HepG2 (cell line): ENCODE results near the gene RUVBL2. TPM values are rescaled to one million over a fixed set of nuclear protein-coding genes. Genes with fewer than 3 reads are reported as not detected.

Experiments used
- ARNT2 ChIP-seq: sonication (generic); formaldehyde crosslinking; IDR thresholded peaks from 2 replicates; pipeline ENCODE4 v1.8.0; 2022; ENCODE audit warnings: mild to moderate bottlenecking, low read depth, missing genetic modification reagents, moderate library complexity
- BCL3 ChIP-seq: sonication (generic); formaldehyde crosslinking; IDR thresholded peaks from 2 replicates; pipeline ENCODE4 v1.5.1; 2020; ENCODE audit warnings: mild to moderate bottlenecking, missing genetic modification reagents, moderate library complexity
- BCLAF1 ChIP-seq: fragments of 450-650 bp; IDR thresholded peaks from 2 replicates; pipeline ENCODE4 v1.6.1; 2017; ENCODE audit warnings: mild to moderate bottlenecking
- BRD4 ChIP-seq: sonication (generic); formaldehyde crosslinking; IDR thresholded peaks from 2 replicates; pipeline ENCODE4 v1.4.0; 2020; ENCODE audit warnings: missing genetic modification reagents
- DPF2 ChIP-seq: sonication (generic); formaldehyde crosslinking; IDR thresholded peaks from 2 replicates; pipeline ENCODE4 v1.4.0; 2020; ENCODE audit warnings: mild to moderate bottlenecking, low read depth, missing genetic modification reagents, borderline replicate concordance
- ETV5 ChIP-seq: IDR thresholded peaks from 2 replicates; pipeline ENCODE4 v1.6.1; 2018; ENCODE audit warnings: missing biosample characterization, missing genetic modification reagents, inconsistent platforms, borderline replicate concordance
- FOXO4 ChIP-seq: sonication (generic); formaldehyde crosslinking; conservative IDR thresholded peaks from 2 replicates; pipeline ENCODE4 v1.8.1; 2023; ENCODE audit warnings: missing genetic modification reagents
- MED1 ChIP-seq: sonication (generic); formaldehyde crosslinking; IDR thresholded peaks from 2 replicates; pipeline ENCODE4 v1.4.0; 2020; ENCODE audit warnings: missing genetic modification reagents
- PITX1 ChIP-seq: sonication (generic); formaldehyde crosslinking; IDR thresholded peaks from 2 replicates; pipeline ENCODE4 v1.5.1; 2020; ENCODE audit warnings: mild to moderate bottlenecking, missing genetic modification reagents
- PTBP1 ChIP-seq: fragments of 200-400 bp; formaldehyde crosslinking; IDR thresholded peaks from 2 replicates; pipeline ENCODE4 v1.6.1; 2018; ENCODE audit warnings: low read length, low read depth; ENCODE audit not compliant: poor library complexity, severe bottlenecking
- REL ChIP-seq: sonication (generic); formaldehyde crosslinking; conservative IDR thresholded peaks from 2 replicates; pipeline ENCODE4 v1.8.0; 2022; ENCODE audit warnings: mild to moderate bottlenecking, missing genetic modification reagents, moderate library complexity
- RORA ChIP-seq: sonication (generic); formaldehyde crosslinking; IDR thresholded peaks from 2 replicates; pipeline ENCODE4 v1.5.0; 2020; ENCODE audit warnings: mild to moderate bottlenecking, missing genetic modification reagents, moderate library complexity
- SMARCE1 ChIP-seq: fragments of 450-650 bp; IDR thresholded peaks from 2 replicates; pipeline ENCODE4 v1.6.1; 2017; ENCODE audit warnings: borderline replicate concordance
- SRSF1 ChIP-seq: fragments of 200-400 bp; formaldehyde crosslinking; optimal IDR thresholded peaks from 2 replicates; pipeline ENCODE3; 2017; ENCODE audit warnings: mild to moderate bottlenecking, low read depth, low read length, moderate library complexity
- ZBTB7B ChIP-seq: sonication (generic); formaldehyde crosslinking; IDR thresholded peaks from 2 replicates; pipeline ENCODE4 v1.4.0; 2020; ENCODE audit warnings: missing genetic modification reagents
- ZNF18 ChIP-seq: sonication (generic); formaldehyde crosslinking; IDR thresholded peaks from 2 replicates; pipeline ENCODE4 v1.8.0; 2022; ENCODE audit warnings: mild to moderate bottlenecking, missing genetic modification reagents; ENCODE audit not compliant: insufficient replicate concordance
- ZNF431 ChIP-seq: sonication (generic); formaldehyde crosslinking; IDR thresholded peaks from 2 replicates; pipeline ENCODE4 v1.9.0; 2022; ENCODE audit warnings: missing genetic modification reagents, low read depth, mild to moderate bottlenecking, borderline replicate concordance
- ZNF441 ChIP-seq: sonication (generic); formaldehyde crosslinking; IDR thresholded peaks from 2 replicates; pipeline ENCODE4 v1.7.0; 2021; ENCODE audit warnings: missing genetic modification reagents, borderline replicate concordance
- ZNF781 ChIP-seq: sonication (generic); formaldehyde crosslinking; IDR thresholded peaks from 2 replicates; pipeline ENCODE4 v1.5.1; 2020; ENCODE audit warnings: borderline replicate concordance, mild to moderate bottlenecking, missing genetic modification reagents; ENCODE audit errors: not compliant biosample characterization
- ZNF782 ChIP-seq: sonication (generic); formaldehyde crosslinking; IDR thresholded peaks from 2 replicates; pipeline ENCODE4 v1.4.0; 2020; ENCODE audit warnings: missing genetic modification reagents, mild to moderate bottlenecking, borderline replicate concordance
- ZNF850 ChIP-seq: sonication (generic); formaldehyde crosslinking; conservative IDR thresholded peaks from 2 replicates; pipeline ENCODE4 v1.9.0; 2021; ENCODE audit warnings: mild to moderate bottlenecking, missing genetic modification reagents
- polyA plus RNA-seq, 8 experiments: library from polyadenylated mRNA; depleted of rRNA in 3 of 8; stranded (reverse) in 7 of 8; unstranded in 1 of 8; fragments of >200 nt; fragmentation: Illumina TruSeq in 4 of 8; extraction: Trizol in 4 of 8; gene quantifications; 2 replicates each; pipeline versions ENCODE4 v1.2.1 to v1.2.3, GENCODE V29; 2011 to 2016; ENCODE audit warnings: low read depth in 4 of 8, missing spikeins in 1 of 8, mixed read lengths in 1 of 8; ENCODE audit not compliant: insufficient read depth in 1 of 8
- total RNA-seq, 5 experiments: library from RNA; depleted of rRNA; stranded (reverse); fragments of >200 nt; fragmentation: Illumina TruSeq; extraction: Trizol; gene quantifications; 2 replicates each; pipeline ENCODE4 v1.2.3, GENCODE V29; 2016; ENCODE audit warnings: low read depth in 1 of 5

RUVBL2 gene
- total and polyA plus RNA-seq, 2 of the 13 experiments (the other 11 are each of a cell fraction or from before 2014, with no cell fraction given), result 120 to 122 TPM

GRCh38 chr19:48955308-48955958 lies 38.3 kb upstream of the RUVBL2 start (continued):
- TF ChIP-seq ZNF782 (CRISPR knock-in tag) (0 out of 2 replicates have a peak, but pooled peaks have one; percentile 32), FOXO4 (CRISPR knock-in tag) (no peak), RORA (CRISPR knock-in tag) (no peak), ETV5 (CRISPR knock-in tag) (no peak), PTBP1 (no peak), BRD4 (CRISPR knock-in tag) (0 out of 2 replicates have a peak, but pooled peaks have one; percentile 26), DPF2 (CRISPR knock-in tag) (0 out of 2 replicates have a peak, but pooled peaks have one; percentile 22), ZNF18 (CRISPR knock-in tag) (peak; percentile 37), MED1 (CRISPR knock-in tag) (peak; percentile 0; the same call in 1 of the 2 replicates), REL (CRISPR knock-in tag) (0 out of 2 replicates have a peak, but pooled peaks have one; percentile 31), BCL3 (CRISPR knock-in tag) (no peak), ZNF441 (CRISPR knock-in tag) (no peak), ZNF781 (CRISPR knock-in tag) (peak; percentile 58), BCLAF1 (no peak), SMARCE1 (no peak), ARNT2 (0 out of 2 replicates have a peak, but pooled peaks have one; percentile 46), ZBTB7B (CRISPR knock-in tag) (peak; percentile 59; the same call in 1 of the 2 replicates), PITX1 (CRISPR knock-in tag) (no peak), SRSF1 (peak; percentile 15), ZNF431 (CRISPR knock-in tag) (0 out of 2 replicates have a peak, but pooled peaks have one; percentile 14), ZNF850 (CRISPR knock-in tag) (no peak)
